ENCODE results near the gene TMEM134.
A peak's percentile ranks its signal among the peaks of the same experiment; 100 is the strongest.
"Not testable (repeated sequence)": the region's sequence is repeated elsewhere in the genome, so short reads cannot be mapped to it uniquely, and the experiment has no call there.

Gene TMEM134, protein sequence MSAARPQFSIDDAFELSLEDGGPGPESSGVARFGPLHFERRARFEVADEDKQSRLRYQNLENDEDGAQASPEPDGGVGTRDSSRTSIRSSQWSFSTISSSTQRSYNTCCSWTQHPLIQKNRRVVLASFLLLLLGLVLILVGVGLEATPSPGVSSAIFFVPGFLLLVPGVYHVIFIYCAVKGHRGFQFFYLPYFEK

DNA sequence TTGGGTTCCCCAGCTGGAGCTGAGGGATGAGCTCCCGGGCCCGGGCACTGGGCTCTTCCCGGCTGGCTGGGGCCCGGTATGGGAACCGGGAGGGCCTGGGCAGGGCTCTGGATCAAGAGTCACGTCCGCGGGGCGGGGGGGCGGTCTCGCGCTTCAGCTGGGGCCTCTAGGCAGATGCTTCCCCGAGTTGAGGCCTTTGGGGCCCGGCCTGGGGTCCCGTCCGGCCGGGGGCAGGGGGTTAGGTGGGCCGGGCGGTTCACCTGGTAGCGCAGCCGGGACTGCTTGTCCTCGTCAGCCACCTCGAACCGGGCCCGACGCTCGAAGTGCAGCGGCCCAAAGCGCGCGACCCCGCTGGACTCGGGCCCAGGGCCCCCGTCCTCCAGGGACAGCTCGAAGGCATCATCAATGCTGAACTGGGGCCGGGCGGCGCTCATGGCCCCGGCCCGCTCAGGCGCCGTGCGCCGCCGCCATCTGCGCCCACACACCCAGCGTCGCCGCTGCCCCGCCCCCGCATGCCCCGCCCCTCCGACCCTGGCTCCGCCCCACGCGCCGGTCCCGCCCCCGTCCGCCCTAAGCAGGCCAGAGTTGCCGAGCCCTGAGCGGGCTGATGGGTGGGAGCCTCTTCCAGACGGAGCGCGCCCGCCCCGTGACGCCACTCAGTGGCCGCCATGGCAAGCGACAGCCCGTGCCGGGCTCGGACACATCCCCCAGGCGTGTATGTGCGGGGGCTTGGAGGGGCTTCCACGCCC lies at the start of gene TMEM134:
Gene TMEM134 (minus strand): TSS at position 493 of the 749 bp plus-strand sequence. CDS start 59 bp downstream, at position 434.
- peak; percentile 50 for DNase-seq

DNA sequence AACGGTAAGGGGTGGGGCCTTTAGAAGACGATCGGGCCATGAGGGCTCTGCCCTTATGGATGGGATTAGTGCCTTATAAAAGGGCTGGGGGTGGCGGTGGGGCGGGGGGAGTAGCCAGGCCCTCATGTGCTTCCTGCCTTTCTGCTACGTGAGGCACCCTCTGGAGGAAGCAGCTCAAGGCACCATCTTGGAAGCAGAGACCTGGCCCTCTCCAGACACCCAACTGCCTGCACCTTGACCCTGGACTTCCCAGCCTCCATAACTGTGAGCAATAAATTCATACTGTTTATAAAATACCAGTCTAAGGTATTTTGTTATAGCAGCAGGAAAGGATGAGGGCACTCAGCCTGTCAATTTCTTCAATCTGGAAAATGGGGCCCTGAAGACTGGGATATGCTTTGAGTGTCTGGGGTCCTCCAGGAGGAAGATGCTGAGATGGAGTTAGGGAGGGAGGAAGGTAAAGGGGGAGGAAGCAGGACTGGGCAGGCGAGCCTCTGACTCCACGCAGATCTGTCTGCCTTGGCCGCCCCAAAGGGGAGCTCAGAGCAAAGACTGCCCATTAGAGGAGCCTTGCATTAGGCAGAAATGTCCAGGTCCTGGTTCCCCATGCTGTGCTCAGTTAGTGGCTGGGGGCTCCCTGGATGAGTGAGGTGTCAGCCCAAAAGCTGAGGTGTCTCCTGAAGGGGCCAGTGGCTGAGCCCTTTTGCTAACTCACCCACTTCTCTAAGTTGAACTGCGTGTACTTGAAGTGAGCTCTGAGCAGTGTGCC lies 48.9 kb upstream of the TMEM134 start:
- no peak for DNase-seq

DNA sequence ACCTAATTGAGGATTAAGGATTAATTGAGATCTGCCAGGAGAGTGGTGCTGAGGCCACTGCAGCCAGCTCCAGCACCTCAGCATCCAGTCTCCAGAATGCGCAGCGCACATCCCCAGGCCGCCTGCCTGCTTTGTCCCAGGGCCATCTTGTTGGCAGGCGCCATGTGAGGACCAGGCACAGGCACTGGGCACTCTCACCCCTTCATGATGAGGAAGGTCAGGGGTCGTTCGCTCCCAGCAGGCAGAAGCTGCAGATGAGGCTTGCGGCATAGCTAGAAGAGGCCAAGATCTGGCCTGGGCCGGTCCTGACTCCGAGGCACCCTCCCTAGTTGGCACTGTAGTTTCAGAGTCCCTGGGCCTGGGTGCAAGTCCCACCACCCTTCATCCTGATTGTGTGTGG lies 47.8 kb upstream of the TMEM134 start:
- DNase-seq, result no peak

DNA sequence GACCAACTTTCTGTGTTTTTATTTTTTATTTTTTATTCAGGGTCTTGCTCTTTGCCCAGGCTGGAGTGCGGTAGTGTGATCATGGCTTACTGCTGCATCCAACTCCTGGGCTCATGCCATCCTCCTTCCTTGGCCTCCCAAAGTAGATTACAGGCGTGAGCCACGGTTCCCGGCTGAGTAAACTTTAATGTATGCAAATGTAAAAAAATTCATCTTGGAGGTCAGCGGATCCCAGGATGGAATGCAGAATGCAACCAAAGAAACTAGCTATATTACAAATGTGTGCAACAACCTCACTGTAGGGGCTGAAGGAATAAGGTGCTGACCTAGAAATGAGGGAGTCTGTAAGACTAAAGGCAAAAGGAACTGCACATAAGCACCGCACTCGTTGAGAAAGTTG lies 45.1 kb upstream of the TMEM134 start:
- no peak for DNase-seq

DNA sequence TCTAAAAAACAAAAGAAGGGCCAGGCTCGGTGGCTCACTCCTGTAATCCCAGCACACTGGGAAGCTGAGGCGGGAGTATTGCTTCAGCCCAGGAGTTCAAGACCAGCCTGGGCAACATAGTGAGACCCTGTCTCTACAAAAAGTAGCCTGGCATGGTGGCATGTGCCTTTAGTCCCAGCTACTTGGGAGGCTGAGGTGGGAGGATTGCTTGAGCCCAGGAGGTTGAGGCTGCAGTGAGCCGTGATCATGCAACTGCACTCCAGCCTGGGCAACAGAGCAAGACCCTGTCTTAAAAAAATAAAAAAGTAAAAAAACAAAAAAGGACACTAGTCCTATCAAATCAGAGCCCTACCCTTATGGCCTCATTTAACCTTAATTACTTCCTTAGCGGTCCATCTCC lies 42.5 kb upstream of the TMEM134 start:
- not testable (repeated sequence) for DNase-seq

DNA sequence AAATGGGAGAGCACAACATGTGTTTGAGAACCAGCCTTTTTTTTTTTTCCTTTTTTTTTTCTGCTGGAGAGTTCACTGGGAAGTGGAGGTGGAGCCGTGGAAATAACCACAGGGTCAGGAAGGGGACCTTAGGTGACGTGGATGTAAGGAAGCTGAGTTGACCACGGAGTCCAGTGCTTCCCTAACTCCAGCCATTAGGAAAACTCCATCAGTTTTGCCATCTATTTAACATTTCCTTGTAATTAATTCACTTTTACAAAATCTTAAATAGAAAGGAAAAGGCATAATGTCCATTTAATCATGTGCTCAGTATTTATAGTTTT lies 40.9 kb upstream of the TMEM134 start:
- DNase-seq, result no peak

DNA sequence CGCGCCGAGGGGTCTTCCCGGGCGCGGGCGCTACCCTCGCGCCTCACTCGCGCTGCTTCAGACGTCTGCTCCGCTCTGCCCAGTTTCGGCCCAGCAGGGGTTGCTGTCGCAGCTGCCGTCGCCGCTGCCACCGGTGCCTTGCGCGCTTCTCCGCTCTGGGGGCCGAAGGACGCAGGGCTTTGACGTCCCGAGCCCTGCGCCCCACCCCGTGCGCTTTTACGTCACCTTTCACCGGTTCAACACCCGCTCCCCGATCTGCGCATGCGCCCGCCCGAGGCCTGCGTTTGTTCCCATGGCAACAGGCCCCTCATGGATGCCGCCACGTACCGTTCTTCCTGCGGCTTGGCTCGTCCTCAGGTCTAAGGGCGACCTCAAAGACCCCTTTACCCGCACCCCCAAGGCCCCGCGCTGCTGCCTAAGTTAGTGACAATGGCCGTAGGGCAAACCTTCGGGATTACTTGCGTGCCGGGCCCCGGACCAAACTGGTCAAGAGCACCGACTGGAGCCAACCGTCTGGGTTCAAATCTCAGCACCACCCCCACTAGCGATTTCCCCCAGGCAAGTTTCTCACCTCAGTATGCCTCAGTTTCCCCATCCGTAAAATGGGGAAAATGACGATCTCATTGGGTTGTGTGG lies 39.6 kb upstream of the TMEM134 start:
- peak; percentile 74 for DNase-seq

DNA sequence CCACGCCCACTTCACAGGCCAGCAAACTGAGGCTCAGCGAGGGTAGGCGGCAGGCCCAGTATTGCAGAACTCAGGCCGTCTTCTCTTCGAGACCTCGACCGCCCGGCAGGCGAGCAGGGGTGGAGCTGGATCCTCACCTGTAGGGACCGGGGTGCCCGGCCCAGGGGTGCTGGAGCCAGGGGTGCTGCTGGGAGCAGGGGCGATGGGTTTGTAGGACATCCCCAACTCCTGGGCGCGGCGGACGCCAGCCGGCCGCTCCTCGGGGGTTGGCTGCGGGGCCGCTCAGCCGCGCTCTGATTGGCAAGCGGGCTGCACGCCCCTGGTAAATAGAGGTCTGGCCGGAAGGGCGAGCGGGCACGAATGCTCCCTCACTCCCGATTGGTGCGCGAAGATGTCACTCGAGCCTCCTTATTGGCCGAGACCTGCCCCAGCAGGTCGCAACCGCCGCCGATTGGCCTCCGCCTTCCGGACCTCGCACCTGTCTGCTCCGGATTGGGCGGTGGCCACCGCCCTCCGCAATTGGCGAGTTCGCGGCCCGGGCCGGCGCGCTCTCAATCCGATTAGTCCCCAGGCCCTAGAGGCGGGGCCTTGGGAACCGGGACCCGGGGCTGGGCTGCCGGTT lies 38.9 kb upstream of the TMEM134 start, which contains the start of gene CDK2AP2:
Gene CDK2AP2 (minus strand): TSS at position 299 of the 622 bp plus-strand sequence. CDS start 80 bp downstream, at position 219.
- peak; percentile 92 for DNase-seq

DNA sequence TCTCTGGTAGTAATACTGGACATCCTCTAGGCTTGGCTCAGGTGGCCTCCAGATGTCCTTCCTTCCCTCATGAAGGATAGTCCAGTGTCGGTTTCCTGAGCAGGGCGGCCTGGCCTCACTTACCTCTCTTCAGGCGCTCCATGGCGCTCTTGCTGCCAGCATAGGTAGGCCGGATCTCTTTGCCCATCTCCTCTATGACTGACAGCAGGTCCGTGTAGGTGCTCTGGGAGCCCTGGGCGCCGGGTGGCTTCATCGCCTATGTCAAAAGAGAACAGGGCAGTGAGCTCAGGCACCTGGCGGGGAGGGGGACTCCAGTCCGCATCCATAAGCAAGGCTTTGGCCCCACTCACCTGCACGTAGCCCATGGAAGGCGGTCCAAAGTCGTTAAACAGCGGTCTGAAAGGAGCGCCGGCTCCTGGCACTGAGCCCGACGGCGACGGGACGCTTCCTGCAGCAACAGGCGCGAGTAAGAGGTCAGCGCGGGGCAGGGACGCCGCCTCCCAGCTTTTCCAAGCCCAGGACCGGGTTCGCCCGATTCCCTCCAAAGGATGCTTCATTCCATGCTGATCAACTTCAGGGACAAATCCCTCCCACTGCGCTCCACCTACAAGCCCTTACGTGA lies 38.3 kb upstream of the TMEM134 start:
- DNase-seq, result no peak

DNA sequence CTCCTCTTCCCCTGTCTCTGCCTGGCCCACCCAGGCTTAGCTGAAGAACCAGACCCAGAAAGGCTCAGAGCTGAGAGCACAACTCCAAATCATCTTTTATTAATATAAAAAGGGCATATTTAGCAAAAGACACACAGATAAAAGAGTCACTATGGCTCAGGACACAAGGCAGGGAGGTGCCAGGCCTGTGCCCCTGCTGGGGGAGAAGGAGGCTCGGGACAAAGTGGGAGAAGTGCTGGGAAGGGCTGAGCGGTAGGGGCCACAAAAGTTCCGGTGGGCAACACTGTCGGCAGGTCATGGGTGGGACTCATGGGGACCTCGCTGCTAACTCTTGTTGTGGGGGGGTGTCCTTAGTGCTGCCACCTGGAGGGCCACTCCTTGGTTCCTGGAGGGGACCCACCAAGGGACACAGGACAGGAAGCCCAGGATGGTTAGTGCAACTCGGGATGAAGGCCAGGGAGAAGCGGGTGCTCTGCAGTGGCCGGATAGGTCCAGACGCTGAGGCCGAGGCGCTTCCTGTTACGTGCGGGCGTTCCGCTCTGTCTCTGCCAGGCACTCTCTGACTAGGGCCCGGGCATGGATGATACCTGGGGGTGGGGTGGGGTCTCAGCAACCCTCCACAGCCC lies 37.5 kb upstream of the TMEM134 start:
- DNase-seq, result no peak

DNA sequence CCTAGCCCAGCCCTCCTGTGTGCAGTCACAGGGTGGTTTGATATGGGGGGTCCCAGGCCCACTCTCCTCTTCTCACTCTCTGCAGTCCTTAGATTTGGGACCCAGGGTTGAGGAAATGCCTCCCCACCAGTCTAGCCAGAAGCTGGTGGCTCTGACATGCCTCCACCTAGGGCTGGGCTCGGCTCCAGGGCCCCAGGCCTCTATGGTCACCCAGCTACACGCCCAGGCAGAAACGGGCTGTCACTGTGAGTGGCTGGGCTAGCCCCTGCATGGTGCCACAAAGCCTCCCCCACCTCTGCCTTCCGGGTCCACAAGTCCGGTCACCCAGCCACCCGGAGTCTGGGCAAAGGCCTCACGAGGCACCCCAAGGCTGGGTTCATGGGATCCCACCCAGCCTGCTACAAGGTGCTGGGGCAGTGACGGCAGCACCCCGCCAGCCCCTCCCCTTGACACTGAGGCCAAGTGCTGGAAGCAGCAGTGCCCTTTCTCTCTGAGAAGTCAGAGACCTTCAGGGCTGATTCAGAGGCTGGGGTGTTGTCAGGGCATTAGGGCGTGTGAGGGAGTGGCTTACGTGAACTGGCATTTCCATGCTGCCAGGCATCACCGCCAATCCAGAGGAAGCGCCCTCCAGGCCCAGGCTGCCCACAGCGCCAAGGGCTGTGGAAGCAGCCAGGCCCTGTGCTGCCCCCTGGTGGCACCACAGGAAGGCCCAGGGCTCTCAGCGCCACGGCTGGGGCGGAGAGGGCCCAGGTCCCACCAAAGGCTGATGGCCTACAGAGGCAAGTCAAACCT lies 36.8 kb upstream of the TMEM134 start:
- peak; percentile 21 for DNase-seq

DNA sequence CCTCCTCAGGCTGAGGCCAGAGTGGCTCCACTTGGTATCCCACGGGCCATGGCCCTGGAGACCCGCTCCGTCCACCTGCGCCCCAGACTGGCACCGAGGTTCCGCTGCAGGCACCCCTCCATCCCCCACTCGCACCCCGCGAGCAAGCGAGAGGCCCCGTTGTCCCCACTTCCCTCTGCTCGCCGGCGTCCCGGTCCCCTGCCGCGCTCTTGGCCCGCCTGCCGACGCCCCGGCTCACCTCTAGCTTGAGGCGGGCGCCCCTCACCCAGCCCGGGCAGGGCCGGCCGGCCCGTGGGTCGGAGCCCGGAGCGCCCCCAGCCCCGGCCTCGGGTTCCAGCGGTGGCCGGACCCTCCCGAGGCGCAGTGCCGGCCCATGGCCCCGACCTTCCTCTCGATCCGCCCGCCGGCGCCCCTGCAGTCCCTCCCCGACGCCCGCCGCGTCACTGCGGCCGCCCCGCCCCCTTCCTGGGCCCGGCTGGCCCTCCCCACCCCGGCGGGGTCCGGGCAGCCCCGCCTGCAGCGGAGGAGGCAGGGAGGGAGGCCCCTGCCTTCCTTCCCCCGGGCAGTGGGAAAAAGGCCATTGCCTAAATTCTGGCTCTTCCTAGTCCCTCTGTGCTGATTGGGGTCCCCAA lies 36.0 kb upstream of the TMEM134 start, which contains the start of gene PITPNM1:
Gene PITPNM1 (minus strand): TSS at position 414 of the 632 bp plus-strand sequence. CDS start 1,183 bp downstream, outside the sequence.
- no peak for DNase-seq

DNA sequence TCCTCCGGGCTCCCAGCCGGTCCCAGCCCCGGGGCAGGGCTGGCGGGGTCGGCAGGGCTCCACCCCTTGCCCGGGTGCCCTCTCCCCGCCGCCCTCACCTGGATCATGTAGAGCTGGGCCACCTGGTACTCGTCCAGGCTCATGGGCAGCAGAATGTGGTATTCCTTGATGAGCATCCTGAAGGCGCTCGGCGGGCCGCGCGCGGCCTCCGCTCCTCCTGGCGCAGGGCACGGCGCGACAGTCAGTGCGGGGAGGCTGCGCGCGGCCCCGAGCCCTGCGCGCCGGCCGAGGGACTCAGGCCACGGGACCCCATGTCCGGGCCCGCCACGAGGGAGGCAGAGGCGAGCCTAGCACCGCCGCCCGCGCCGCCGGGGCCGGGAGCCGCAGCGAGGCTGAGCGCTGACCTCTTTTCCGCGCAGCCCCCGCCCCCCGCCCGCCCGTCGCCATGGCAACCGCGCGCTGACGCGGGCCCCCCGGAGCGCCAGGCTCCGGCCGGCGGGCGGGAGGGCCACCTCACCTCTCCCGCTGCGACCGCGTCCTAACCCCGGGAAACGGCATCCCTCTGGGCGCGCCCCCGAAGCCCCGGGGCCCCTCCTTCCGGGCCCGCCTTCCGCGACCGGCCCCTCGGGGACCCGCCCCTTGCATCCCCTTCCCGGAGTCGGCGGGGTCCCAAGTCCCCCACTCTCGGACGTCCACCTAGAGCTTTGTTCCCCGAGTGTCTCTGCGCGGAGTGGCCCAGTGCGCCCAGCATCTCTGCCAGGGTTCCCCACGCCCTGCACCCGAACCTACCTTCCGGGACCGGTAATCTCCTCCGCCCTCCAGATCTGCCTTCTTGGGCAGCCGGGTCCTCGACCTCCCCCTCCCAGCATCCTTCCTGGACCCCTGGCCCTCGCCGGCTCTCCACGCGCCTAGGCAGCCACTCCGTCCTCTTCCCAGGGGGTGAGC lies 35.2 kb upstream of the TMEM134 start:
- no peak for DNase-seq

DNA sequence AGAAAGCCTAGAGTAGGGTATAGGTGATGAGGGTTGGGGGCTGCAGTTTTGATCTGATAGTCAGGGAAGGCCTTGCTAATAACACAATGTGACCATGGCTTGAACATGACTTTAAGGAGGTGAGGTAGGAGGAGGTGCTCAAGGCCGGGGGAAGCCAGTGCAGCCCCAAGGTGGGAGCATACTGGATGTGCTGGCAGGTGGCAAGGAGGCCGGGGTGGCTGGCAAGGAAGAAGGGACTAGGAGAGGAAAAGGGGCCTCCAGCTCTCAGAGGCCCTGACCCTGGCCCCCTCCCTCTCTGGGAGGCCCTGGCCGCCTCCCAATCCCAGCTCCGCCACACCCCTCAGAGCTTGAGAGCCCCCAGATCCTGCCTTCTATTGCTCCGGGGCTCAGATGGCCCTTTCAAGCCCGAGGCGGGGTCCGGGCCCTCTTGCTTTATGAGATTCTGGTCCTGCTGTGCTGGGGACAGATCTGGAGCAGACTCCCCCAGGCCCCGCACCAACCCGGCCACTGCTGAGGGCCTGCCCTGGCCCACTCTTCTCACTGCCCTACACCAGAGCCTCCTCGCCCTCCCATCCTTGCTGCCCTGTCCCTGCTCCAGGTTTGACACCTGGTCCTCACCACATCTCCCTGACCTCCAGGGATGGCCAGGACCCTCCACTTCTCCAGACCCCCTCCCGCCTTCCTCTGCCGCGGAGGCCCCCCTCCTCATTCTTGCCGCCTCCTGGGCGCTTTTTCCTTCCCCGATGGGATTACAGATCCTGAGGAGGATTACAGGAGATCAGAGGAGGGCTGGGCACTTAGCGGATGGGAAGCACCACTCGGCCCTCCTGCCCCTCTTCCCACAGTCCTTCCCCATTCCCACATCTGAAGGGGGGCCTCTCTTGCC lies 34.3 kb upstream of the TMEM134 start:
- DNase-seq, result no peak

DNA sequence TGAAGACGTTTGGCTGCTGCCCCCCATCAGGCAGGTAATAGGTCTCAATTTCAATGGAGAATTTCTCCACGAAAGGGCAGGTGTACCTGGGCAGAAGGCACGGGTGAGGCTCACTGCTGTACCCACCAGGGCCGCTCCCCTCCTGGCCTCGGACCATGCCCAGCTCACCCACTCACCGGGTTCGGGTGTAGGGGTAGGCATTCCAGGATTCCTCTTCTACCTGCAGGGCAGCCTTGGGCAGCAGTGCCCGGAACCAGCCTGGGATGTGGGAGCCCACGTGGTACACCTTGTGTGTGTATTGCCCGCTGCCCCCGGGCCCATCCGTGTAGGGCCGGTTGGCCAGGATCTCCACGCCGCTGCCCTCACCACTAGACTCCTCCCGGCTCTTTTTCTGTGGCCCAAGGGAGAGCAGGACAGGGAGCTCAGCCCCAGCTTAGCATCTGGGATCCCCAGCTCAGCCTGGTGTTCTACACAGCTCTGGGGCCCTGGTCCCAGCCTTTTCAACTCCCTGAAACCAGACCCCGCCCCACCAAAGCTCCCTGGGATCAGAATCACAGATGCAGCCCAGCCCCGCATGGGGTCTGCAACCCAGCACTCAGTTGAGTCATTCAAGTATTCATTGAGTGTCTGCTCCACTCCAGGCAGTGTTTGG lies 33.4 kb upstream of the TMEM134 start:
- DNase-seq, result no peak

DNA sequence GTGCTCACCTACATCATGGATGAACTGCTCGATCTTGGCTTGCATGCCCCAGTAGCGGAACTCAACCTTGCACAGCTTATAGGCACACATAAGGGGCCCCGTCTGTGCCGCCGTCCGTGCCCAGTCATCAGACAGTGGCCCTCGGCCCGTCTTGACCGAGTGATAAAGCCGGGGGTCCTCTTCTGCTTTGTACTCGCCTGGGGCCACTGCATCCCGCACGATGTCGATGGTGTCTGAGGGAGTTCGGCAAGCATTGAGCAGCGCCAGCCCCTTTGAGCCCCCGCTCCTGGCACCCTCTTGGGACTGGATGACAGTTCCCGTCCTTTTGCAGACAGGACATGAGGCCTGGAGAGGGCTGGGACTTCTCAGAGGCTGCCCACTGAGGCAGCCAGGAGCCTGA lies 32.8 kb upstream of the TMEM134 start:
- DNase-seq, result no peak
